ENCODE measurements around the gene GPS1. TPM values are rescaled to one million over a fixed set of nuclear protein-coding genes. Genes with fewer than 3 reads are reported as not detected.

The GPS1 gene
- total and polyA plus RNA-seq, 2 of the 4 experiments (the other 2 are of a cell fraction) = 157 to 181 TPM

GRCh38 chr17:82003411-82004381 lies 48.0 kb upstream of the GPS1 start:
- POLR2A ChIA-PET (ENCODE audit: unreplicated experiment) = no interaction called here
- Histone ChIP-seq H3K4me2 (ENCODE audit: low read depth, low read length) (peak overlapping the region; percentile 2; the same call in 1 of the 2 replicates), H3K14ac (replicated peaks; ENCODE audit: low read depth, low read length) (peak overlapping the region; percentile 96), H2AK9ac (replicated peaks; ENCODE audit: low read depth, low read length, poor library complexity) (peak overlapping the region; percentile 98), H2BK120ac (ENCODE audit: low read depth, low read length) (peak overlapping the region; percentile 98), H3K4me1 (ENCODE audit: control insufficient read depth, insufficient read depth, low read length) (peaks cover 27% of the 10 kb centered on the region), H2BK20ac (ENCODE audit: low read depth, low read length) (peak overlapping the region; percentile 97), H4K8ac (ENCODE audit: low read depth in 2 of 2, low read length in 2 of 2) (peak overlapping the region; percentile 91 to 97), H3K9me3 (ENCODE audit: control insufficient read depth, insufficient read depth, low read length) (no peaks in the 10 kb centered on the region), H4K5ac (ENCODE audit: low read depth, low read length) (peak overlapping the region; percentile 33), H2AFZ (replicated peaks; ENCODE audit: low read length, poor library complexity) (peak overlapping the region; percentile 88), H2BK15ac (ENCODE audit: low read depth, low read length) (peak overlapping the region; percentile 100), H3K79me1 (ENCODE audit: low read depth in 1 of 2, low read length in 2 of 2) (peaks cover 11 to 36% of the 10 kb centered on the region in 2 experiments; a peak in 3 of 4 replicates), H3K18ac (ENCODE audit: low read depth, low read length) (peak overlapping the region; percentile 4; the same call in 1 of the 2 replicates), H3K23ac (ENCODE audit: low read depth, low read length) (peak overlapping the region; percentile 93), H2BK5ac (ENCODE audit: low read depth, low read length, poor library complexity, severe bottlenecking) (peak overlapping the region; percentile 95), H4K20me1 (ENCODE audit: insufficient read depth, low read length) (peaks cover 3% of the 10 kb centered on the region; the same call in 1 of the 2 replicates), H3K36me3 (ENCODE audit: control insufficient read depth, insufficient read depth, low read length) (no peaks in the 10 kb centered on the region), H3K9ac (ENCODE audit: low read depth, low read length) (peak overlapping the region; percentile 53; the same call in 1 of the 2 replicates), H3K9me1 (ENCODE audit: insufficient read depth, low read length) (peaks cover 18% of the 10 kb centered on the region), H3K56ac (ENCODE audit: extremely low read depth, insufficient read depth, low read length) (peak overlapping the region; percentile 47; the same call in 1 of the 2 replicates), H3K27me3 (ENCODE audit: control insufficient read depth, insufficient read depth, low read length) (no peaks in the 10 kb centered on the region), H3K4ac (ENCODE audit: low read depth, low read length) (peak overlapping the region; percentile 97), H2AK5ac (ENCODE audit: low read depth, low read length) (peak overlapping the region; percentile 99), H3K27ac (ENCODE audit: insufficient read depth, low read length) (peak overlapping the region; percentile 85), H4K91ac (ENCODE audit: insufficient read depth, low read depth, low read length) (peak overlapping the region; percentile 99), H3K4me3 (ENCODE audit: insufficient read depth, low read depth, low read length) (no peak overlapping the region)
- peak; percentile 95 for DNase-seq
- CTCF ChIA-PET = interaction anchor here (0.7 to 1.0 kb wide), 4 partner anchors 16 to 325 kb away, joined by 3 to 5 read pairs (median 3); no protein-coding TSS in a partner anchor
- no TSS peak for BruUV-seq (replicated peaks)
- intact Hi-C loops (cut with micrococcal nuclease) (no loop called here), in situ Hi-C loops (cut with MboI; ENCODE audit: low sequenced_read_pairs) (no loop called here), dilution Hi-C loops (cut with HindIII; ENCODE audit: low sequenced_read_pairs, unreplicated experiment) (no loop called here)
- ATAC-seq (ENCODE audit: low read depth) = peak; percentile 96
- 39% methylated on average over 18 of the region's 53 CpGs; no CpG with 5 or more reads in 1 of the 2 experiments for WGBS, 2 experiments (ENCODE audit: extremely low coverage in 2 of 2, insufficient read length in 1 of 2)
- TF ChIP-seq MXI1 (IDR thresholded peaks at IDR 0.05; ENCODE audit: borderline replicate concordance, low read depth, low read length) (peak; percentile 96), MAZ (IDR thresholded peaks at IDR 0.05; ENCODE audit: borderline replicate concordance, low read depth, low read length) (peak; percentile 97), CTCF (conservative IDR thresholded peaks at IDR 0.05; ENCODE audit: low read depth, low read length) (no peak), FOS (IDR thresholded peaks at IDR 0.05; ENCODE audit: low read depth, low read length) (peak; percentile 71), POLR2A (IDR thresholded peaks at IDR 0.05; ENCODE audit: low read depth, low read length) (no peak), RCOR1 (IDR thresholded peaks at IDR 0.05; ENCODE audit: insufficient replicate concordance, low read length) (no peak), CHD1 (IDR thresholded peaks at IDR 0.05; ENCODE audit: low read depth, low read length) (no peak), MAFK (IDR thresholded peaks at IDR 0.05; ENCODE audit: low read depth, low read length) (no peak), SMC3 (IDR thresholded peaks at IDR 0.05; ENCODE audit: low read depth, low read length) (no peak), NFE2L2 (IDR thresholded peaks at IDR 0.05; ENCODE audit: low read depth, low read length) (no peak), RAD21 (IDR thresholded peaks at IDR 0.05; ENCODE audit: low read length) (no peak), BHLHE40 (IDR thresholded peaks at IDR 0.05; ENCODE audit: low read depth, low read length) (peak; percentile 98), CEBPB (IDR thresholded peaks at IDR 0.05; ENCODE audit: low read depth, low read length) (no peak), ELK1 (IDR thresholded peaks at IDR 0.05; ENCODE audit: borderline replicate concordance, low read depth, low read length) (no peak)

All from IMR-90 (cell line).